OCI-LY1 (cell line): ENCODE data around the gene WDSUB1.
A peak's percentile ranks its signal among the peaks of the same experiment; 100 is the strongest.

Experiments used
- H2AFZ ChIP-seq: fragments of 200-600 bp; sonication (generic), shearing (Covaris generic); 2 replicates; pipeline ENCODE4 v1.6.0; 2014; ENCODE audit warnings: antibody characterized with exemption, mild to moderate bottlenecking, low read length
- H3F3A ChIP-seq: fragments of 200-600 bp; sonication (generic), shearing (Covaris generic); 2 replicates; pipeline ENCODE4 v1.6.0; 2014; ENCODE audit warnings: mild to moderate bottlenecking, antibody characterized with exemption, low read length, moderate library complexity; ENCODE audit not compliant: insufficient read depth
- H3K27ac ChIP-seq: fragments of 200-600 bp; sonication (generic); 2 replicates; pipeline ENCODE4 v1.5.1; 2014; ENCODE audit warnings: low read length, mixed run types, mild to moderate bottlenecking, low read depth; ENCODE audit not compliant: poor library complexity, severe bottlenecking
- H3K27me3 ChIP-seq: fragments of 200-600 bp; sonication (generic); 2 replicates; pipeline ENCODE4 v1.6.0; 2014; ENCODE audit warnings: antibody characterized with exemption, mild to moderate bottlenecking, low read length, moderate library complexity; ENCODE audit not compliant: insufficient read depth
- H3K36me3 ChIP-seq: fragments of 200-600 bp; sonication (generic); 2 replicates; pipeline ENCODE4 v1.6.1; 2014; ENCODE audit warnings: mild to moderate bottlenecking, antibody characterized with exemption, low read length, moderate library complexity, mixed read lengths; ENCODE audit not compliant: insufficient read depth
- H3K4me1 ChIP-seq: fragments of 200-600 bp; sonication (generic); 2 replicates; pipeline ENCODE4 v1.5.1; 2014; ENCODE audit warnings: mild to moderate bottlenecking, low read length, moderate library complexity; ENCODE audit not compliant: insufficient read depth, severe bottlenecking
- H3K4me2 ChIP-seq: fragments of 200-600 bp; sonication (generic), shearing (Covaris generic); 2 replicates; pipeline ENCODE4 v1.6.1; 2014; ENCODE audit warnings: low read length
- H3K4me3 ChIP-seq: fragments of 200-600 bp; sonication (generic); 2 replicates; pipeline ENCODE4 v1.5.1; 2014; ENCODE audit warnings: low read length, low read depth, mild to moderate bottlenecking, mixed read lengths; ENCODE audit not compliant: poor library complexity, severe bottlenecking
- H3K79me2 ChIP-seq: fragments of 200-600 bp; shearing (Covaris generic); 2 replicates; pipeline ENCODE4 v1.6.1; 2016; ENCODE audit warnings: mixed run types, low read length, mixed read lengths; ENCODE audit not compliant: insufficient read depth
- H3K9ac ChIP-seq: fragments of 200-600 bp; sonication (generic), shearing (Covaris generic); 2 replicates; pipeline ENCODE4 v1.6.1; 2014; ENCODE audit warnings: mild to moderate bottlenecking, low read length, mixed read lengths
- H3K9me2 ChIP-seq: fragments of 200-600 bp; sonication (generic), shearing (Covaris generic); 2 replicates; pipeline ENCODE4 v1.6.1; 2014; ENCODE audit warnings: low read depth, mild to moderate bottlenecking, low read length, mixed read lengths
- H3K9me3 ChIP-seq: fragments of 200-600 bp; shearing (Covaris generic); 2 replicates; pipeline ENCODE4 v1.6.1; 2014; ENCODE audit warnings: low read length, mixed read lengths
- H4K20me1 ChIP-seq: fragments of 200-600 bp; sonication (generic), shearing (Covaris generic); 2 replicates; pipeline ENCODE4 v1.6.0; 2016; ENCODE audit warnings: mild to moderate bottlenecking, low read length; ENCODE audit not compliant: insufficient read depth
- CTCF ChIP-seq: fragments of 200-600 bp; sonication (generic), shearing (Covaris generic); IDR thresholded peaks from 2 replicates; pipeline ENCODE4 v1.5.1; 2017; ENCODE audit warnings: mild to moderate bottlenecking, antibody characterized with exemption, low read length, moderate library complexity, mixed read lengths
- EZH2 ChIP-seq: fragments of 200-600 bp; sonication (generic), shearing (Covaris generic); IDR thresholded peaks from 2 replicates; pipeline ENCODE4 v1.8.0; 2017; ENCODE audit warnings: borderline replicate concordance, mixed run types, mild to moderate bottlenecking, antibody characterized with exemption, low read length, moderate library complexity, mixed read lengths

WDSUB1 gene

GRCh38 chr2:159226608-159227385 lies 59.7 kb downstream of the WDSUB1 start:
- Histone ChIP-seq H3K27me3 (no peaks in the 10 kb centered on the region), H4K20me1 (no peaks in the 10 kb centered on the region), H3K9ac (no peak overlapping the region), H3F3A (no peaks in the 10 kb centered on the region), H3K4me1 (peaks cover 14% of the 10 kb centered on the region), H3K4me2 (no peak overlapping the region), H3K4me3 (no peak overlapping the region), H3K79me2 (no peaks in the 10 kb centered on the region), H3K36me3 (no peaks in the 10 kb centered on the region), H3K9me3 (no peaks in the 10 kb centered on the region), H2AFZ (peak overlapping the region; percentile 74; the same call in 1 of the 2 replicates), H3K9me2 (no peaks in the 10 kb centered on the region), H3K27ac (no peak overlapping the region)
- TF ChIP-seq EZH2 (no peak), CTCF (no peak)

- peak overlapping the region; percentile 74; the same call in 1 of the 2 replicates for H2AFZ ChIP-seq
- no peak for TF ChIP-seq CTCF
- TF ChIP-seq EZH2: no peak
- no peak overlapping the region for H3K27ac ChIP-seq
- no peaks in the 10 kb centered on the region for H3K9me3 ChIP-seq
- no peaks in the 10 kb centered on the region for H3K9me2 ChIP-seq
- H3F3A ChIP-seq: no peaks in the 10 kb centered on the region
- H3K9ac ChIP-seq: no peak overlapping the region
- H3K4me2 ChIP-seq: no peak overlapping the region; the same call in 1 of the 2 replicates
- no peaks in the 10 kb centered on the region for H4K20me1 ChIP-seq
- H3K4me1 ChIP-seq: peaks cover 14% of the 10 kb centered on the region
- H3K79me2 ChIP-seq: no peaks in the 10 kb centered on the region
- no peaks in the 10 kb centered on the region for H3K36me3 ChIP-seq
- H3K27me3 ChIP-seq: no peaks in the 10 kb centered on the region
- H3K4me3 ChIP-seq: no peak overlapping the region
These were observed 60.4 kb downstream of the WDSUB1 start for GRCh38 chr2:159226059-159226461.

DNA sequence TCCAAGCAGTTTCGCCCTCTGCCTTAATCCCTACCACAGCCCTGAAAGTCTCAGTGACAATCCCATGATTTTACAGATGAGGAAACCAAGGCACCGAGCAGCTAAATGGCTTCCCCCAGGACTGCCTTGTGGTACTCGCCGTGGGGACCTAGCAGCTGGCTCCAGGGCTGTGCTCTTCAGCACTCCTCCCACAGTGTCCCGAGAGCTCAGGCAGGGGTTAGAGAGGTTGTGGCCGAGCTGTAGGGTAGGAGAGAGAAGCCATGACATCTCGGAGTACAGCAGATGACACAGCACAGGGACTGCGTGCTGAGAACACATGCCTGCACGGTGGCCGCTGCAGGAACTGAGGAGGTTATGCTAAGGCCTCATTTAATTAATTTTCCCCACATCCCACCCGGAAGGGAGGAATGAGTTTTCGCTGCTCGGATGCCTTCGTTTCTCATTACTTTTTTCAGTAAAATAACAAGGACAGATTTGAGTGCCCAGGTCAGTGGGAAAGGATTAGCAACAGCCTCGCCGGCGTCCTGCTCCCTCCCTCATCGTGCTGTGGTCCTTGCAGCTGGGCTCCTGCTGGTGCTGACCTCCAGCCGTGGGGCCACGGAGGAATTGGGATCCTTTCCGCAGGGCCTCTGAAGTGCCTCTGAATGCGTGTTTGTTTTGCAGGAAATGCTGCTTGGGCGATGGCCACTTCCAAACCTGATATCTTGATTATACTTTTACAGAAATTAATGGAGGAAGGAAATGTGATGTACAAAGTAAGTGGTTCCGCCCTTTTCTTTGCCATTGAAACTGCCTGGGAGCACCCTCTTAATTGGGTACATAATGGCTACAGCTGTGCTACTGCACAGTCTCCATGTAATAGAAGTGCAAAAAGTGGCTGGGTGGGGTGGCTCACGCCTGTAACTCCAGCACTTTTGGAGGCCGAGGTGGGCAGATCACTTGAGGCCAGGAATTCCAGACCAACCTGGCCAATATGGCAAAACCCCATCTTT lies 61.2 kb downstream of the WDSUB1 start:
- Histone ChIP-seq H2AFZ (no peak overlapping the region), H3K4me2 (no peak overlapping the region), H3F3A (no peaks in the 10 kb centered on the region), H3K9me2 (no peaks in the 10 kb centered on the region), H3K9me3 (no peaks in the 10 kb centered on the region), H3K27me3 (no peaks in the 10 kb centered on the region), H3K36me3 (no peaks in the 10 kb centered on the region), H3K4me3 (no peak overlapping the region), H3K4me1 (peaks cover 14% of the 10 kb centered on the region), H3K27ac (no peak overlapping the region), H3K79me2 (no peaks in the 10 kb centered on the region), H4K20me1 (no peaks in the 10 kb centered on the region), H3K9ac (no peak overlapping the region)
- TF ChIP-seq CTCF (no peak), EZH2 (no peak)
